ENCODE data around the gene OR4D11.
"Not testable (repeated sequence)": the region's sequence is repeated elsewhere in the genome, so short reads cannot be mapped to it uniquely, and the experiment has no call there.

Gene OR4D11

DNA sequence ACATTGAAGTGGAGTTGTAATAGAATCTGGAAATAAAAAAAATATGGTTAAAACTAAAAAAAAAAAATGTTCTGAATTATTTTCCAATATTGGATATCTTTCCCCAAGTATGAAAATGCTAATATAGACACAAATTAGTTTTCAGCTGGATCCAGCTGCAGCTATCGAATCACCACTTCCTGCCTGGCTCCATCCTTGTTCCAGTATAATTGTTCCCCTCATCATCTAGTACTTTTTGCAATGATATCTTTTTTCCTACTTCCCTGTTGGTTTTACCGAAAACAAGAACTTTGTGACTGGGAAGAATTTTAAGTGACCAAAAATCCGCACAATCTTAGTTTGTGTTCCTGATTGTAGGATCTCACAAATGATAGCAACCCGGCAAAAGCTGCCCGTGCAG lies 17.4 kb downstream of the OR4D11 start:
- no peak for DNase-seq
- Histone ChIP-seq H3K4me1 (no peaks in the 10 kb centered on the region), H3K36me3 (no peaks in the 10 kb centered on the region), H3K27me3 (no peaks in the 10 kb centered on the region), H3K4me3 (ENCODE audit: low read depth, low read length) (no peak overlapping the region), H3K9me3 (no peaks in the 10 kb centered on the region)
- TF ChIP-seq, protein P1, sequence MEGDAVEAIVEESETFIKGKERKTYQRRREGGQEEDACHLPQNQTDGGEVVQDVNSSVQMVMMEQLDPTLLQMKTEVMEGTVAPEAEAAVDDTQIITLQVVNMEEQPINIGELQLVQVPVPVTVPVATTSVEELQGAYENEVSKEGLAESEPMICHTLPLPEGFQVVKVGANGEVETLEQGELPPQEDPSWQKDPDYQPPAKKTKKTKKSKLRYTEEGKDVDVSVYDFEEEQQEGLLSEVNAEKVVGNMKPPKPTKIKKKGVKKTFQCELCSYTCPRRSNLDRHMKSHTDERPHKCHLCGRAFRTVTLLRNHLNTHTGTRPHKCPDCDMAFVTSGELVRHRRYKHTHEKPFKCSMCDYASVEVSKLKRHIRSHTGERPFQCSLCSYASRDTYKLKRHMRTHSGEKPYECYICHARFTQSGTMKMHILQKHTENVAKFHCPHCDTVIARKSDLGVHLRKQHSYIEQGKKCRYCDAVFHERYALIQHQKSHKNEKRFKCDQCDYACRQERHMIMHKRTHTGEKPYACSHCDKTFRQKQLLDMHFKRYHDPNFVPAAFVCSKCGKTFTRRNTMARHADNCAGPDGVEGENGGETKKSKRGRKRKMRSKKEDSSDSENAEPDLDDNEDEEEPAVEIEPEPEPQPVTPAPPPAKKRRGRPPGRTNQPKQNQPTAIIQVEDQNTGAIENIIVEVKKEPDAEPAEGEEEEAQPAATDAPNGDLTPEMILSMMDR (IDR thresholded peaks at IDR 0.05; ENCODE audit: low read depth, low read length), result no peak

DNA sequence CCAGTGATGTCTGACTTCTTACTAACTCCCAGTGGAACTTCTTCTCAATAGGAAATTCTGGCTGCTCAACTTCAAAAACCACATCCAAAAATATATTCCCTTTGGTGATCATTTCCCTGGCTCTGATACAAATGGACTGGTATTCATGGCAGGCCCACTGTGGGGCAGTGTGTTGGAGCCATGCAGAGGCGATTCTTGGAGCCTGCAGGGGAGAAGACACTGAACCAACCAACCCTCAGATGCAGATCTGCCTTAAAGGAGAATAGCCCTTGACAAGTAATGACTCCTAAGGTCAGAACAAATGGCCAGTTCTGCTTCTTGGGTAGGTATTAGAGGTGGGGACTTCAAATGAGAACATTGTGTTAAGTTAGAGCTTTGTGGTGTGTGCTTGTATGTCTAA lies 20.2 kb downstream of the OR4D11 start:
- H3K4me1 ChIP-seq, result no peaks in the 10 kb centered on the region
- no peaks in the 10 kb centered on the region for H3K27me3 ChIP-seq
- no peak overlapping the region for H3K4me3 ChIP-seq (ENCODE audit: low read depth, low read length)
- no peaks in the 10 kb centered on the region for H3K9me3 ChIP-seq
- TF ChIP-seq, protein P1 (IDR thresholded peaks at IDR 0.05; ENCODE audit: low read depth, low read length), result no peak
- no peaks in the 10 kb centered on the region for H3K36me3 ChIP-seq
- DNase-seq, result no peak

DNA sequence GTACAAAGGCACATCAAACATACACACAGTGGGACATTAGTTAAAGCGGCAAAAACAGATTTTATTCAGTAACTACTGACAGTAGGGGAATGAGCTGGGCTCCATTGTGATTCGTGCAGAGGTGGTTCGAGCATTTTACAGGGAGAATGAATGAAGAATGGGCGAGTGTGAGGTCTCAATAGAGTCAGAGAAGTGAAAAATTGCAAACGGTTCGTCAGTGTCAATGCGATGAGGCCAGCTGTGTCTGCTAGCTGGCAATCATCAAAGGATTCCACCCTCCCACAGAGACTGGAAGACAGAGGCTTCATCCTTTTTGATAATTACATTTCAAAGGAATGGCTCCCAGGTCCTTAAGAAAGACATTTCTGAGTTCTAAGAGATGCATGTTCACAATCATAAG lies 25.3 kb downstream of the OR4D11 start:
- H3K27me3 ChIP-seq, result no peaks in the 10 kb centered on the region
- TF ChIP-seq, protein P1 (IDR thresholded peaks at IDR 0.05; ENCODE audit: low read depth, low read length), result no peak
- no peak for DNase-seq
- no peaks in the 10 kb centered on the region for H3K9me3 ChIP-seq
- H3K4me1 ChIP-seq, result no peaks in the 10 kb centered on the region
- H3K36me3 ChIP-seq, result no peaks in the 10 kb centered on the region
- no peak overlapping the region for H3K4me3 ChIP-seq (ENCODE audit: low read depth, low read length)

DNA sequence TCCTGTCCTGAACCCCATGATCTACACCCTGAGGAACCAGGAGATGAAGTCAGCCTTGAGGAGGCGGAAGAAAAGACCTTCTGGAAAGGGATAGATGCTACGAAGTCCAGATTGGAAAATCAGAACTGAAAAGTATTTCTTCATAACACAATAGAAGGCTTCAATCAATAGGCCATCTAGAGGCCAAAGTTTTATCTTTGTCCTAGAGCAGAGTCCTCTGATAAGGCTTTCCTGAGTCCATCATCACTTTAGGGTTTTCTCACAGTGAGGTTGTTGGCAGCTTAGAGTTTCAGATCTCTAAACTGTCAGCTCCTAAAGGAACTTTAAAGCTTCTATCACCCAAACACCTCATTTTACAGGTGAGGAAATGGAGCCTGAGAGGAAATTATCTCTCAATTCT lies 29.2 kb downstream of the OR4D11 start:
- Histone ChIP-seq H3K36me3 (no peaks in the 10 kb centered on the region), H3K9me3 (no peaks in the 10 kb centered on the region), H3K27me3 (no peaks in the 10 kb centered on the region), H3K4me1 (no peaks in the 10 kb centered on the region), H3K4me3 (ENCODE audit: low read depth, low read length) (no peak overlapping the region)
- no peak for DNase-seq
- TF ChIP-seq, protein P1 (IDR thresholded peaks at IDR 0.05; ENCODE audit: low read depth, low read length), result no peak

DNA sequence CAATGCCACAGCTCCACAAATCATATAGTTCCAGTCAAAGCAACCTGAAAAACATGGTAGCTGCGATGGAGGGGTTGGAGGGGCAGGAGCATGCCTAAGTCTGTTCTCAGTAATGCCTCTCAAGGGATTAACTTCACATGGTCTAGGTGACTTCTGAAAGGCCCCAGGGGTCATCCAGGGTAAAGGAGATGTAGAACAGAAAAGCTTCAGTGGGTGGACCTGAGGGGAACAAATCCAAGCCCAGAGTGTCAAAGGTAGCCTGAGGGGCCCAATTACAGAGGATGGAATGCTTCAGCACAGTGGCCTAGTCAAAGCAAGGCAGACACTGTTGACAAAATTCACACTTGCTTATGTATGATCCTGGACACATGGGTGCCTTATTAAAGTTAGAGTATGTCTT lies 31.3 kb downstream of the OR4D11 start:
- Histone ChIP-seq H3K4me3 (ENCODE audit: low read depth, low read length) (no peak overlapping the region), H3K27me3 (no peaks in the 10 kb centered on the region), H3K9me3 (no peaks in the 10 kb centered on the region), H3K4me1 (no peaks in the 10 kb centered on the region), H3K36me3 (no peaks in the 10 kb centered on the region)
- DNase-seq, result no peak
- TF ChIP-seq, protein P1 (IDR thresholded peaks at IDR 0.05; ENCODE audit: low read depth, low read length), result no peak

DNA sequence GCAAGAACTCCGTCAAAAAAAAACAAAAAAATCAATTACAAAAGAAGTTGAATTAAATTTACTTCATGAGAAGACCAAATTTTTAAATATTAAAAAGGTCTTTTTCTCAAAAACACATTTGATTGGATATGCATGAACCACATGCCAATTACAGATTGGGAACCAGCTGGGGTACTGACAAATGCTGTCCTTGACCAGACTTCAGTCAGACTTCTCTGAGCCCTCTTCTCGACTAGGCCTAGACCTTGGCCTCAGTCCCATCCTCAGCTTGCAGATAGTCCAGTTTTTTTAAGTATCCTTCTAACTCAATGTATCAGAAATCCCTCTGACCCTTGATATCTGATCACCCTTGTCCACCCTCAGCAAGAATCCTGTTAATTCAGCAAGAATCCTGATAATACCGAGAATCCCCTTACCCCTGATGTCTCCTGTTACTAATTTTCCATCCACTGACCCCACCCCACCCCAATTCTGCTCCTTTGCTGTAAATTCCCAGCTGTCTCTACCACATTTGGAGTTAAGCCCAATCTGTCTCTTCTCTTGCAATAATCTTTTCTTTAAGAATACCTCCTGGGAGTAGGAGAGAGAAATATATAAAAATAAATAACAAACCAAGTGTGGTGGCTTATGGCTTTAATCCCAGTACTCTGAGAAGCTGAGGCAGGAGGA lies 38.9 kb downstream of the OR4D11 start:
- no peak for DNase-seq
- Histone ChIP-seq H3K4me1 (no peaks in the 10 kb centered on the region), H3K4me3 (ENCODE audit: low read depth, low read length) (no peak overlapping the region), H3K36me3 (no peaks in the 10 kb centered on the region), H3K27me3 (no peaks in the 10 kb centered on the region), H3K9me3 (no peaks in the 10 kb centered on the region)
- TF ChIP-seq, protein P1 (IDR thresholded peaks at IDR 0.05; ENCODE audit: low read depth, low read length), result no peak

DNA sequence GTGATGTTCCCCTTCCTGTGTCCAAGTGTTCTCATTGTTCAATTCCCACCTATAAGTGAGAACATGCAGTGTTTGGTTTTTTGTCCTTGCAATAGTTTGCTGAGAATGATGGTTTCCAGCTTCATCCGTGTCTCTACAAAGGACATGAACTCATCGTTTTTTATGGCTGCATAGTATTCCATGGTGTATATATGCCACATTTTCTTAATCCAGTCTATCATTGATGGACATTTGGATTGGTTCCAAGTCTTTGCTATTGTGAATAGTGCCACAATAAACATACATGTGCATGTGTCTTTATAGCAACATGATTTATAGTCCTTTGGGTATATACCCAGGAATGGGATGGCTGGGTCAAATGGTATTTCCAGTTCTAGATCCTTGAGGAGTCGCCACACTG lies 40.3 kb downstream of the OR4D11 start:
- H3K4me1 ChIP-seq; H3K27me3 ChIP-seq; H3K9me3 ChIP-seq; H3K4me3 ChIP-seq (ENCODE audit: low read depth, low read length); H3K36me3 ChIP-seq; DNase-seq: not testable (repeated sequence)
